Activated CD8-positive, alpha-beta T cell treated with anti-CD3 and anti-CD28 coated beads, Interleukin-2, amount 10 ng/mL, durations not matched to agents 7 days and 5 days (primary cell): ENCODE measurements around the gene PRKAR1B. TPM values are rescaled to one million over a fixed set of nuclear protein-coding genes. Genes with fewer than 3 reads are reported as not detected.
A peak's percentile ranks its signal among the peaks of the same experiment; 100 is the strongest.
"Not testable (repeated sequence)": the region's sequence is repeated elsewhere in the genome, so short reads cannot be mapped to it uniquely, and the experiment has no call there.

Experiments used
- ATAC-seq: fragments of 150-1000 bp; cut with Tn5 transposase; one replicate; pipeline ENCODE4 v1.10.0; 2021; ENCODE audit warnings: moderate library complexity
- CTCF ChIA-PET: fragments of 350-600 bp; sonication (Branson Sonifier 250); formaldehyde crosslinking; loops from one replicate; lab custom pipeline; 2021; ENCODE audit warnings: antibody characterized with exemption; lab: Charles Lee
- POLR2A ChIA-PET: fragments of 350-600 bp; sonication (Branson Sonifier 250); formaldehyde crosslinking; loops from one replicate; lab custom pipeline; 2021; ENCODE audit warnings: antibody characterized with exemption; lab: Charles Lee
- DNase-seq: peaks from one replicate; pipeline ENCODE4 v3.0.0-alpha.2; 2020
- H3K27ac Mint-ChIP-seq: one replicate; pipeline ENCODE4 v1.8.0; 2021; ENCODE audit warnings: mild to moderate bottlenecking, mixed read lengths
- H3K27me3 Mint-ChIP-seq: one replicate; pipeline ENCODE4 v1.8.0; 2021; ENCODE audit warnings: low read depth, mixed read lengths
- H3K36me3 Mint-ChIP-seq: one replicate; pipeline ENCODE4 v1.8.0; 2021; ENCODE audit warnings: low read depth, mixed read lengths
- H3K4me1 Mint-ChIP-seq: one replicate; pipeline ENCODE4 v1.8.0; 2021; ENCODE audit warnings: low read depth, mixed read lengths
- H3K4me3 Mint-ChIP-seq: one replicate; pipeline ENCODE4 v1.8.0; 2021; ENCODE audit warnings: mild to moderate bottlenecking, mixed read lengths
- H3K9me3 Mint-ChIP-seq: one replicate; pipeline ENCODE4 v1.8.0; 2022; ENCODE audit warnings: mixed read lengths; ENCODE audit not compliant: insufficient read depth
- total RNA-seq, 2 experiments: library from RNA; stranded (reverse); gene quantifications; one replicate each; pipeline ENCODE4 v1.2.3, GENCODE V29; 2021

The PRKAR1B gene
- total RNA-seq, 2 experiments from 2014 or later, result 56.5 to 58.2 TPM

DNA sequence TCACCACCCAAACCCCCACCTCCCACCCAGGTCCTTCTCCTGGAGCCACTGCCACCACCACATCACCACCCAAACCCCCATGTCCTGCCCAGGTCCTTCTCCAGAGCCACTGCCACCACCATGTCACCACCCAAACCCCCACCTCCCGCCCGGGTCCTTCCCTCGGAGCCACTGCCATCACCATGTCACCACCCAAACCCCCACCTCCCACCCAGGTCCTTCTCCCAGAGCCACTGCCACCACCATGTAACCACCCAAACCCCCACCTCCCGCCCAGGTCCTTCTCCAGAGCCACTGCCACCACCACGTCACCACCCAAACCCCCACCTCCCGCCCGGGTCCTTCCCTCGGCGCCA is 175.5 kb downstream of the PRKAR1B start:
- POLR2A ChIA-PET, H3K4me1 Mint-ChIP-seq, ATAC-seq, H3K27me3 Mint-ChIP-seq, DNase-seq, H3K27ac Mint-ChIP-seq, H3K4me3 Mint-ChIP-seq, H3K9me3 Mint-ChIP-seq, CTCF ChIA-PET: not testable (repeated sequence)
- peaks cover 15% of the 10 kb centered on the region for H3K36me3 Mint-ChIP-seq

- peaks cover 15% of the 10 kb centered on the region for H3K36me3 Mint-ChIP-seq
- POLR2A ChIA-PET, result no interaction called here
Observed at GRCh38 chr7:550881-551614, 176.0 kb downstream of the PRKAR1B start.

DNA sequence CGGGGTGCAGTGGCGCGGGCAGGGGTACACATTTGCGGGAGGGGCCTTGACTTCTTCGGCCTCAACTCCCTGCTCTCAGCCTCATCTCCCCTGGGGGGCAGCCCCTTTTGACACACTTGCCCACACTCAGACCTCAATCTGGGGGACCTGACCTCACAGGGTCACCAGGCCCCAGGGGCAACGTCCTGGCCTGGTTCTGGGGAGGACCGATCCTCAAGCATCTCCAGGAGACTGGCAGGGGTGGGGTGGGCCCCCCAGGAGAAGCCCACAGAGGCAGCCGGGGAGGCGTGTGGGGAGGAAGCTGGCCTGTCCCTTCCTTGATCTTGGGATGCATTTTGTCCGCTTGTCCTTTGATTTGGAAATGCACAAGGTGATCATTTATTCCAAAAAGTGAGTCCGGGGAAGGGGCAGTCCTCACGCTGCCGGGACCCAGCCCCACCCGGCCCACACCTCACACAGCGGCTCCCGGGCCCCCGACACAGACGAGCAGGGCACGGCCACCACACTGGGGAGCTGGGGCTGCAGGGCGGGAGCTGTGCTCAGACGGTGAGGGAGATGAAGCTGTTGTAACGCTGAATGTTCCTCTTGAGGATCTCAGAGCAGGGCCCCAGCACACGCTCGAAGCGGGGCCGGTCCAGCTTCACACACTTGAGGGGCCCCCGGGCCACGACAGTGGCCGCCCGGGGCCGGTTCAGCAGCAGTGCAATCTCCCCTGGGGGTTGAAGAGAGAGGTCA is 177.0 kb downstream of the PRKAR1B start:
- Mint-ChIP-seq H3K9me3 (no peaks in the 10 kb centered on the region), H3K4me3 (no peak overlapping the region), H3K4me1 (no peaks in the 10 kb centered on the region), H3K27me3 (no peaks in the 10 kb centered on the region), H3K36me3 (peaks cover 14% of the 10 kb centered on the region), H3K27ac (no peak overlapping the region)
- ChIA-PET CTCF (no interaction called here), POLR2A (no interaction called here)
- ATAC-seq (no peak), DNase-seq (no peak)

More at GRCh38 chr7:550881-551614, 176.0 kb downstream of the PRKAR1B start:
- ATAC-seq (no peak), DNase-seq (no peak)
- no peaks in the 10 kb centered on the region for H3K4me1 Mint-ChIP-seq
- H3K27ac Mint-ChIP-seq, result no peak overlapping the region
- H3K9me3 Mint-ChIP-seq, result no peaks in the 10 kb centered on the region
- H3K27me3 Mint-ChIP-seq, result no peaks in the 10 kb centered on the region
- CTCF ChIA-PET, result no interaction called here
- H3K4me3 Mint-ChIP-seq, result no peak overlapping the region

GRCh38 chr7:549066-549890 is 177.8 kb downstream of the PRKAR1B start:
- H3K27ac Mint-ChIP-seq, result no peak overlapping the region
- peaks cover 12% of the 10 kb centered on the region for H3K36me3 Mint-ChIP-seq
- ATAC-seq (no peak), DNase-seq (no peak)
- H3K4me1 Mint-ChIP-seq, result no peaks in the 10 kb centered on the region
- H3K4me3 Mint-ChIP-seq, result no peak overlapping the region
- POLR2A ChIA-PET, result no interaction called here
- CTCF ChIA-PET, result no interaction called here
- H3K9me3 Mint-ChIP-seq, result no peaks in the 10 kb centered on the region
- H3K27me3 Mint-ChIP-seq, result no peaks in the 10 kb centered on the region

GRCh38 chr7:548401-548800 is 178.7 kb downstream of the PRKAR1B start:
- Mint-ChIP-seq H3K27ac (no peak overlapping the region), H3K4me3 (no peak overlapping the region), H3K36me3 (peaks cover 12% of the 10 kb centered on the region), H3K27me3 (no peaks in the 10 kb centered on the region), H3K4me1 (no peaks in the 10 kb centered on the region), H3K9me3 (no peaks in the 10 kb centered on the region)
- ATAC-seq (no peak), DNase-seq (no peak)
- CTCF ChIA-PET, result no interaction called here
- POLR2A ChIA-PET, result no interaction called here

DNA sequence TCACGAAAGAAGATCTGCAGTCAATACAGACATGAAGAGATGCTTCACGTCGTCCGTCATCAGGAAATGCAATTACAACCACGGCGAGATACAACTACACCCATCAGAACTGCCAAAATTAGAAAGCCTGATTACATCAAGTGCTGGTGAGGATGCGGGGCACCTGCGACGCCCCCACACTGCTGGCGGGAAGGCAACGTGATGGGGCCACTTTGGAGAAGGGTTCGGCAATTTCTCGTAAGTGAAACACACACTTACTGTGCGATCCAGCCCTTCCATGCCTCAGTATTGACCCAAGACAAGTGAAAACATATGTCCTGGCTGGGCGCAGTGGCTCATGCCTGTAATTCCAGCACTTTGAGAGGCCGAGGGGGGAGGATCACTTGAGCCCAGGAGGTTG is 181.6 kb downstream of the PRKAR1B start:
- DNase-seq (no peak), ATAC-seq (no peak)
- H3K4me3 Mint-ChIP-seq, result no peak overlapping the region
- H3K4me1 Mint-ChIP-seq, result peaks cover 6% of the 10 kb centered on the region
- no peaks in the 10 kb centered on the region for H3K9me3 Mint-ChIP-seq
- H3K27me3 Mint-ChIP-seq, result no peaks in the 10 kb centered on the region
- H3K27ac Mint-ChIP-seq, result no peak overlapping the region
- H3K36me3 Mint-ChIP-seq, result peaks cover 11% of the 10 kb centered on the region
- ChIA-PET CTCF (no interaction called here), POLR2A (interaction anchor here (0.8 kb wide), 1 partner anchor 59 kb away, joined by 3 read pairs; no protein-coding TSS in a partner anchor)

DNA sequence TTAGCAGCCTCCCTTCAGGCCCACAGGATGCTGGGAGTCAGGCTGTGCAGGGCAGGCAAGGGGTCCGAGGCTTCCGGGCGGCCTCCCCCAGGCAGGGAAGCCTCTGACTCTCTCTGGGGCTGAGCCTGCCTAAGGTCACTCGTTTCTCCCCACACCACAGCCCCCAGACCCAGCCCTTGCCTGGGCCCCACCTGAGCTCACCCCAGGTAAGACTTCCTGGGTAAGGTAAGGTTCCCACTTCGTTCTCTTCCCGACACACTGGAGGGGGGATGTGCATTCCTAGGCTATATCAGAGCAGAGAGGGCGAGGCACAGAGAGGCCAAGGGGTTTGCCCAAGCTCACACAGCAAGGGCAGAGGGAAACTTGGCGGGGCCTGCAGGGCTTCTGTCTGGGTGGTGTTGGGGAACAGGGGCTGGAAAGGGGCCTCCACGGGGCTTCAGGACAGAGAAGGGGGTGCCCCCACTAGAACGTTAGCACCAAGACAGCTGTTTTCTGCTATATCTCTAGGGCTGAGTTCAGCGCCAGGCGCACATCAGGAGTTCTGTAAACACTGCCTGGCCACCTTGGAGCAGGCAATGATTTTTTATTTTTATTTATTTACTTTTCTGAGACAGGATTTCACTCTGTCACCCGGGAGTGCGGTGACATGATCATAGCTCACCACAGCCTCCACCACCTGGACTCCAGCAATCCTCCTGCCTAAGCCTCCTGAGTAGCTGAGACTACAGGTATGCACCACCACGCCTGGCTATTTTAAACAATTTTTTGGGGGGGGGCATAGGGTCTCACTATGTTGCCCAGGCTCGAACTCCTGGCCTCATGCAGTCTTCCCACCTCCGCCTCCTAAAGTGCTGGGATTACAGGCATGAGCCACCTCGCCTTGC is 182.5 kb downstream of the PRKAR1B start:
- H3K9me3 Mint-ChIP-seq, result no peaks in the 10 kb centered on the region
- ChIA-PET POLR2A (interaction anchor here (0.8 kb wide), 1 partner anchor 60 kb away, joined by 3 read pairs; no protein-coding TSS in a partner anchor), CTCF (no interaction called here)
- H3K27me3 Mint-ChIP-seq, result no peaks in the 10 kb centered on the region
- H3K27ac Mint-ChIP-seq, result no peak overlapping the region
- peaks cover 6% of the 10 kb centered on the region for H3K4me1 Mint-ChIP-seq
- no peak for ATAC-seq
- H3K4me3 Mint-ChIP-seq, result no peak overlapping the region
- peaks cover 9% of the 10 kb centered on the region for H3K36me3 Mint-ChIP-seq
- DNase-seq, result no peak

DNA sequence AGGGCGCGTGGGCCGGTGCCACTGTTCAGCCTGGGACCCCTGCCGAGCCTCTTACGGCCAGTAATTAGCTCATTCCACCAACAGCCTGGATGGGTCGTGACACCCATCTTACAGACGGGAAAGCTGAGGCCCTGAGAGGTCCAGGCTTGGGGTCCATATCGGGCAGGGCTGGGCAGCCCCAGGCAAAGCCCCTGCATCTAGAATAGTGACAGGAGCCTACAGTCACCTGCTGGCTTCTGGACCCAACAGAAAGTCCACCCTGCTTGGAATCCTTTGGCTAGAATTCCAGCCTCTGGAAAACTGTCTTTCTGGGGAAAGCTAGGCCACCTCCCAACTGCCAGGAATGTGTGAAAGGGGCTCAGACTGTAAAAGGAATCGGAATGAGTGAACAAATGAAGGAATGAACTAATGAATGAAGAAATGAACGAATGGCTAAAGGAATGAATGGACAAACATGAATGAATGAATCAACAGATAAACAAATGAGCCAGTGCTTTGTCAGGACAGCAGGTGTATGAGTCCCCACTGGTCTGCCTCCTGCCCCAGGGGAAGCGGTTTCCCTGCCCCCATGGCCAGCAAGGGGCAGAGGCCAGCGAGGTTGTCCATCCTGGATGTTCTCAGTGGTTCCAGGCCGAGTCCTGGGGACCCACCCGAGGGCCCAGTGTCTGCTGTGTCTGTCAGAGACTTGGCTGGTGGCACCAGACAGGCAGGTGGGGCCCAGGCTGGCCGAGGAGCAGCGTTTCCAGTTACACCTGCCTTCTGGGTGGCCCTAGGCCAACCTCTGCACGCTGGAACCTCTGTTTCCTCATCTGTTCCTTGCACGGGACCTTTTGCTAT is 183.4 kb downstream of the PRKAR1B start:
- Mint-ChIP-seq H3K4me1 (peaks cover 6% of the 10 kb centered on the region), H3K27ac (no peak overlapping the region), H3K4me3 (no peak overlapping the region), H3K36me3 (peaks cover 1% of the 10 kb centered on the region), H3K9me3 (no peaks in the 10 kb centered on the region), H3K27me3 (no peaks in the 10 kb centered on the region)
- ATAC-seq (no peak), DNase-seq (no peak)
- CTCF ChIA-PET, result no interaction called here
- POLR2A ChIA-PET, result no interaction called here

DNA sequence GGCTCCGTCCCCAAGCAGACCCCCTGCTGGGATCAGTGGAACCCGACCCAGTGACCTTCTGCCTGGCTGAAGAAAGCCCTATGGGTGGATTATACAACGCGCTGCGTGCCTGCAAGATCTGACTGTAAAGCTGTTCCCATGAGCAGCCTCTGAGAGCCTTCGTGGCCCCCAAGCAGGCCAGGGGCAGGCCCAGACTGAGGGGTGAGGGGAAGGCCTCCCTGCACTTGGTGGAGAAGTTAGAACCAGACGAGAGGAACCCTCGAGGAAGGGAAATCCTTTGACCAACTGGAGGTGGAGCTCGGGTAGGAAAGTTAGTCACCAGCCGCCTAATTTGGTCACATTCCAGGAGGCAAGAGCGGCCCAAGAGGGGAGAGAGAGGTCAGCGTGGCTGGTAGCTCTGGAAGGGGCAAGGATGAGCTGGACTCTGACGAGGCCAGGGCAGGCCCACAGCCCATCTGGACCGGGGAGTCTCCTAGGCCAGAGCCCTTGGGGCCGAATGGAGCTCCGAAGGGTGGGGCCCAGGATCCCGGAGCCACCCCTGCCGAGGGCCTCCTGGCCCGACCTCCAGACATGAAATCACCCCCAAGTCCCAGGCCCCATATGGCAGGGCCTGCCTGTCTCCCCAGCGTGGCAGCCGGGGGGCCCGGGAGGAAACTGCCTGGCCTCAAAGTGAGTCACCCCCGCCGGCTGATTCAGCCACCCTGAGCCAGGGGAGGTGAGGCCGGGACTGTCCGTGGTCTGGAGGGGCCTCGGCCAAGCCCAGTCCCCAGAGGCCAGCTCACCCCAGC is 184.2 kb downstream of the PRKAR1B start:
- H3K27me3 Mint-ChIP-seq, result no peaks in the 10 kb centered on the region
- no peak overlapping the region for H3K27ac Mint-ChIP-seq
- no peaks in the 10 kb centered on the region for H3K36me3 Mint-ChIP-seq
- H3K4me3 Mint-ChIP-seq, result no peak overlapping the region
- ChIA-PET POLR2A (no interaction called here), CTCF (interaction anchor here (1.0 kb wide), 1 partner anchor 11 kb away, joined by 3 read pairs; no protein-coding TSS in a partner anchor)
- peaks cover 6% of the 10 kb centered on the region for H3K4me1 Mint-ChIP-seq
- ATAC-seq (no peak), DNase-seq (no peak)
- no peaks in the 10 kb centered on the region for H3K9me3 Mint-ChIP-seq

- H3K36me3 Mint-ChIP-seq, result no peaks in the 10 kb centered on the region
- H3K27me3 Mint-ChIP-seq, result no peaks in the 10 kb centered on the region
- peaks cover 6% of the 10 kb centered on the region for H3K4me1 Mint-ChIP-seq
- peak overlapping the region; percentile 68 for H3K27ac Mint-ChIP-seq
- ATAC-seq, result no peak
- H3K4me3 Mint-ChIP-seq, result no peak overlapping the region
- H3K9me3 Mint-ChIP-seq, result no peaks in the 10 kb centered on the region
- DNase-seq, result no peak
- CTCF ChIA-PET, result interaction anchor here (1.0 kb wide), 1 partner anchor 10 kb away, joined by 3 read pairs; no protein-coding TSS in a partner anchor
- POLR2A ChIA-PET, result no interaction called here
Observed at GRCh38 chr7:542131-542712, 184.9 kb downstream of the PRKAR1B start.
